ENCODE results near the gene KDM2B.
A peak's percentile ranks its signal among the peaks of the same experiment; 100 is the strongest.

DNA sequence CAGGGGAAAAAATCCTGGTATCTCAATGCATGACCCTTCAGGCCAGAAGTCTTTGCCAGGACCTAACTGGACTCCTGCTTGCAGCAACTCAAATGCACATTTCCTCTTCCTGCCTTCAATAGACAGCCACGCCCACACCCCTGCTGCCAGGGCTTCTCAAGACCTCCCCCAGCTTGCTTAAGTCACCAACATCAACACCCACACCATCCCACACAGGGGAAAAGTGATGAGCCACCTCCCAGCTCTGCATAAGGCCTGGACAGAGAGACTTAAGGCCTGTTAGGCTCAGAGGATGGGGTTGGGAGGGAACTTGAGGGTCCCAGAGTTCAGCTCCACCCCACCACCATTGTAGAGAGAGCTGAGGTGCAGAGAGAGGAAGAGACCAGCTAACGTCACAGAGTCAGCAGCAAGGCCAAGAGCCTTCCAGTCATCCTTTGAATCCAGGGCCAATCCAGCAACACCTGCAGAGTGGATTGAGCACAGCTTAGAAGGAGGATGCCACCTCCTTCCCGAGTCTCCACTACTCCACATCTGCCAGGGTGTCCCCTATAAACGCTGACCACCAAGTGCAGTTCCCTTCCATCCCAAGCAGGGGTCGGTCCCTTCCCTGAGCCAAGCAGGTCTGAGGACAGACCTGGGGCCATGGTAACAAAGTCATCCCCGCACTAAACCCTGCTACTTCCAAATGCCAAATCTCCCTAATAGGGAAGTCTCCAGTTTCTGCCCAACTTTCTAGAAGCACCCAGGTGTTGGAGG lies 50.0 kb downstream of the KDM2B start:
- TF ChIP-seq, protein P1, sequence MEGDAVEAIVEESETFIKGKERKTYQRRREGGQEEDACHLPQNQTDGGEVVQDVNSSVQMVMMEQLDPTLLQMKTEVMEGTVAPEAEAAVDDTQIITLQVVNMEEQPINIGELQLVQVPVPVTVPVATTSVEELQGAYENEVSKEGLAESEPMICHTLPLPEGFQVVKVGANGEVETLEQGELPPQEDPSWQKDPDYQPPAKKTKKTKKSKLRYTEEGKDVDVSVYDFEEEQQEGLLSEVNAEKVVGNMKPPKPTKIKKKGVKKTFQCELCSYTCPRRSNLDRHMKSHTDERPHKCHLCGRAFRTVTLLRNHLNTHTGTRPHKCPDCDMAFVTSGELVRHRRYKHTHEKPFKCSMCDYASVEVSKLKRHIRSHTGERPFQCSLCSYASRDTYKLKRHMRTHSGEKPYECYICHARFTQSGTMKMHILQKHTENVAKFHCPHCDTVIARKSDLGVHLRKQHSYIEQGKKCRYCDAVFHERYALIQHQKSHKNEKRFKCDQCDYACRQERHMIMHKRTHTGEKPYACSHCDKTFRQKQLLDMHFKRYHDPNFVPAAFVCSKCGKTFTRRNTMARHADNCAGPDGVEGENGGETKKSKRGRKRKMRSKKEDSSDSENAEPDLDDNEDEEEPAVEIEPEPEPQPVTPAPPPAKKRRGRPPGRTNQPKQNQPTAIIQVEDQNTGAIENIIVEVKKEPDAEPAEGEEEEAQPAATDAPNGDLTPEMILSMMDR (IDR thresholded peaks at IDR 0.05 in 2 of 3, conservative IDR thresholded peaks at IDR 0.05 in 1 of 3; ENCODE audit: control insufficient read depth in 2 of 3, extremely low read depth in 1 of 3, insufficient read depth in 1 of 3, low read depth in 3 of 3, low read length in 3 of 3): no peak
- TF ChIP-seq POLR2AphosphoS5 (IDR thresholded peaks at IDR 0.05; ENCODE audit: low read length): peak; percentile 38; the same call in 1 of the 2 replicates
- TF ChIP-seq TBL1XR1 (IDR thresholded peaks at IDR 0.05; ENCODE audit: low read depth, low read length): no peak
- no peak for TF ChIP-seq EP300 (IDR thresholded peaks at IDR 0.05; ENCODE audit: borderline replicate concordance in 1 of 2, control insufficient read depth in 1 of 2, low read depth in 2 of 2, low read length in 2 of 2)
- TF ChIP-seq BRCA1 (IDR thresholded peaks at IDR 0.05; ENCODE audit: low read depth, low read length): no peak
- no peak; the same call in 1 of the 2 replicates for TF ChIP-seq TAF1 (IDR thresholded peaks at IDR 0.05; ENCODE audit: borderline replicate concordance, low read depth, low read length)
- TF ChIP-seq GABPA (IDR thresholded peaks at IDR 0.05; ENCODE audit: low read depth): no peak
- TF ChIP-seq POLR2A (IDR thresholded peaks at IDR 0.05; ENCODE audit: low read depth, low read length): peak; percentile 28; the same call in 1 of the 2 replicates
- TF ChIP-seq, protein P2, sequence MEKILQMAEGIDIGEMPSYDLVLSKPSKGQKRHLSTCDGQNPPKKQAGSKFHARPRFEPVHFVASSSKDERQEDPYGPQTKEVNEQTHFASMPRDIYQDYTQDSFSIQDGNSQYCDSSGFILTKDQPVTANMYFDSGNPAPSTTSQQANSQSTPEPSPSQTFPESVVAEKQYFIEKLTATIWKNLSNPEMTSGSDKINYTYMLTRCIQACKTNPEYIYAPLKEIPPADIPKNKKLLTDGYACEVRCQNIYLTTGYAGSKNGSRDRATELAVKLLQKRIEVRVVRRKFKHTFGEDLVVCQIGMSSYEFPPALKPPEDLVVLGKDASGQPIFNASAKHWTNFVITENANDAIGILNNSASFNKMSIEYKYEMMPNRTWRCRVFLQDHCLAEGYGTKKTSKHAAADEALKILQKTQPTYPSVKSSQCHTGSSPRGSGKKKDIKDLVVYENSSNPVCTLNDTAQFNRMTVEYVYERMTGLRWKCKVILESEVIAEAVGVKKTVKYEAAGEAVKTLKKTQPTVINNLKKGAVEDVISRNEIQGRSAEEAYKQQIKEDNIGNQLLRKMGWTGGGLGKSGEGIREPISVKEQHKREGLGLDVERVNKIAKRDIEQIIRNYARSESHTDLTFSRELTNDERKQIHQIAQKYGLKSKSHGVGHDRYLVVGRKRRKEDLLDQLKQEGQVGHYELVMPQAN (conservative IDR thresholded peaks at IDR 0.05): no peak; the same call in 1 of the 2 replicates
- no peak for TF ChIP-seq SP1 (IDR thresholded peaks at IDR 0.05; ENCODE audit: low read depth, low read length)
- no peak for TF ChIP-seq CHD1 (IDR thresholded peaks at IDR 0.05; ENCODE audit: low read depth, low read length)
- no peak for TF ChIP-seq CBFB (IDR thresholded peaks at IDR 0.05; ENCODE audit: low read depth)
- no peak for TF ChIP-seq JUND (IDR thresholded peaks at IDR 0.05; ENCODE audit: low read depth, low read length)
- TF ChIP-seq EZH2 (IDR thresholded peaks at IDR 0.05; ENCODE audit: borderline replicate concordance, control insufficient read depth, low read depth, low read length): no peak

Measured in GM12878 (cell line).